Right hindlimb (tissue), 1 donor: Measurements from ENCODE around the gene IMMP1L.

Source experiments
- DNase-seq: peaks from one replicate; pipeline ENCODE4 v3.0.0-alpha.2; 2018

Gene IMMP1L

DNA sequence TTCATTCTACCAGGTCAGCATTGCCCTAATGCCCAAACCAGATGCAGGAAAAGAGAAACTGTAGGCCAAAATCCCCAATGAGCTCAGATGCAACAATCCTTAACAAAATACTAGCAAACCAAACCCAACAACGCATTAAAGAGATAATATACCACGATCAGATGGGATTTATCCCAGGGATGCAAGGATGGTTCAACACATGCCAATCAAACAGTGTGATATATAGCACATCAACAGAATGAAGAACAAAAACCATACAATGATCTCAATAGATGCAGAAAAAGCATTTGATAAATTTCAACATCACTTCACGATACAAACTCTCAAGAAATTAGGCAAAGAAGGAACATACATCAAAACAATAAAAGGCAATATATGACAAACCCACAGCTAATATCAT lies 45.0 kb downstream of the IMMP1L start:
- no peak for DNase-seq

DNA sequence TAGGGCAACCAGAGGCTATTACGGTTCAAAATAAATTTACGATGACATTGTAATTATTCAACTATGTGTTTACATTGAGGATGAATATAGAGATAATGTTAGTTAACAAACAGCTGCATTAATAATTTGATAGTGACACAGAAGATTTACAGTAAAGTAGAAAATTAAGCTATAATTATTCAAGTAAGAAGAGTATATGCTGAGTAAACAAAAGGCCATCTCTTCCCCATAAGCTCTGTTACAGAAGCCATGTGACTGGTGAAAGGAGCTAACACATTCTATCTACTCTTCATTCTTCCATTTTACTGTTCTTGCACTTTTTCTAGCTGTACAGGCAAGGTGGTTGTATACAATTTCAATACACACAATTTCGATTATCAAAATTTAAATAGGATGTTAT lies 54.2 kb downstream of the IMMP1L start:
- no peak for DNase-seq

DNA sequence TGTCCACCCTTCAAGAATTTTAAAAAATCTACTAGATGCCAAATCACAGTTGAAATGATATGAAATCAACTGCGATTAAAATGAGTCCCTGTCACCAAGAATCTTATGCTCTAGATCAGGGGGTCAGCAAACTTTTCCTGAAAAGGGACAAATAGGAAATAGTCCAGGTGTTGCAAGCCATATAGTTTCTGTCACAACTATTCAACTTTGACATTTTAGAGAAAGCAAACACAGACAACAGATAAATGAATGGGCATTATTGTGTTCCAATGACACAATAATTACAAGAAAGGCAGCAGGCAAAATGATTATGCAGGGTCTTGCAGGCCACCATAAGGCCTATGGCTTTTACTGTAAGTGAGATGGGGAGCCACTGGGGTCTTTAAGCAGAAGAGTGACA lies 58.6 kb downstream of the IMMP1L start:
- DNase-seq: no peak

DNA sequence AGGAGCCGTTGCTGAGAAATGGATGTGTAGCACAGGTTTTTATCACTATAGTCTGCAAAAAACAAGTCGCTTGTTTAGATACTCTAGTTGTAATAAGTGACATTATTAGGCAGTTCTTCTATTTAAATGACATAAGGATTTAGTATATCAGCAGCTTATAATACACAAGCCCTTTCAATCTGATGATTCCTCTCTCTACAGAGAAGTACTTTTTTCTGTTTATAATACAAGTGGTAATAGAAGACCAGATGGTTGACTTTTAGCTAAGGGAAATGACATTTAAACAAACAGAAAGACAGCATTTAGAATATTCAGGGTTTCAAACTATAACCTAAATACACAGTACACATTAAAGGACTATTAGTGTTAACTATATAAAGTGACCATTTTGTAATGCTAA lies 60.4 kb downstream of the IMMP1L start:
- no peak for DNase-seq

DNA sequence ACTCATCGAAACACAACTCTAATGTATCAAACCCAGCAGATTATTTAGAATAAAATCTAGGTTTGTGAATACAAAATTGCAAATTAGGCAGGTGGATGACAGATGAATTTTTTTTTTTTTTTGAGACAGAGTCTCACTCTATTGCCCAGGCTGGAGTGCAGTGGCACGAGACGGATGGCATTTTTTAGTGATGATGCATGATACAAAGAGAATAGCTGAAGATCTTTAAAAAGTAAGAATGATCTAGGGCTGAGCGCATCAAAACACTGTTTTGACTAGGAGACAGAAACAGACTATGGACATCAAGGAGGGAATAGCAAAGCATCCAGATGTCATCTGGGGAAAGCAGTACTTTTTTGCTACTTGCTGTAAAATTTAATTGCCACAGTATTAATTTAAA lies 63.8 kb downstream of the IMMP1L start:
- no peak for DNase-seq

DNA sequence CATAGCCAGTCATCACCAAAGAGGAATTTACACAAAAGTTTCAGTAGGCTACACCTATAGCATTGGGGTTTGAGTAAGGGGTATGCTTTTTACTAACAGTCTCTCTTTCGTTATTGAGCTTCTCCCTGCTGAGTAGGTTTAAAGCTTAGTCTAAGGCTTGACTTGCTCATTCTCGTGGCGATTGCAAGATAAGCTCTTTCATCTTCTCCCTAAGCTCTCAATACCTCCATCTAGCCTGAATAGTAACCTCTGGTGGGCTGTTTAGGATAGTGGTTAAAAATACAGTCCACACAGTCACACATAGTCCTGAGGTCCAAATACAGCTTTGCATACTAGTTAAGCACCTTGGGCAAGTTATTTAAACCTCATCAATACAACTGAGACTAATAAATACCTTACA lies 65.6 kb downstream of the IMMP1L start:
- no peak for DNase-seq

DNA sequence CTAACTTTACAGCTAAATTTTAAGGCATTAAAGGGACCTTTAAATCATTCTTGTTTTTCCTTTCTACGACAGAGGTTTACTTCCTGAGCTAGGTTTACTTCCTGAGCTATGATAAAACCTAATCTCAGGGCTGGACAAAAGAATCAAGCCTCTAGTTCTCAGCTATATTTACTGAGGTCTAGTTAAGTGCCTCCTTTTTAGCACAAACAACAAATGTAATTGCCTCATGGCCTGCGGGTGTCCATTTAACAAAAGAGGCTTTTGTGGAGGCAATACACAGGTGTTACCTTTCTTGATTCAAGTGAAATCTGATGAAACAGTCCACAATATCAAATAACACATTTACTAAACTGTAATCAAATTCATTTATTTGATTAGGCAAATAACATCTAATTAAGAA lies 67.3 kb downstream of the IMMP1L start:
- no peak for DNase-seq

DNA sequence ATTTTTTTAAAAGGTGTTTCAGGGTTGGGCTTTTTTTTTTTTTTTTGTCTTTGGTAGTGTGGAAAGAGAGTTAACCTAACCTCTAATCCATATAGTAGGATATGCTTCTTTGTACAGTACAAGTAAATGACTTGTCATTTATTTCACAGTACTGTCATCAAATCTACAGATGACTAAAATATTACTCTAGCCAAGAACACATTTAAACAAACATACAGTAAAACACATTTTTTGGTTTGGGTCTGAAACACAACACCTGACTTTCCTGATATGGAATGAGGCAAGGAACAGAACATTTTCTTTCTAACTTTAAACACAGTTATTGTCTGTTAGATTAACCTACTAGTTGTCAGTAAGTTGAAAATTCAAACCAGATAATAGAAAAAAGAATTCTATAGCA lies 68.1 kb downstream of the IMMP1L start:
- no peak for DNase-seq

DNA sequence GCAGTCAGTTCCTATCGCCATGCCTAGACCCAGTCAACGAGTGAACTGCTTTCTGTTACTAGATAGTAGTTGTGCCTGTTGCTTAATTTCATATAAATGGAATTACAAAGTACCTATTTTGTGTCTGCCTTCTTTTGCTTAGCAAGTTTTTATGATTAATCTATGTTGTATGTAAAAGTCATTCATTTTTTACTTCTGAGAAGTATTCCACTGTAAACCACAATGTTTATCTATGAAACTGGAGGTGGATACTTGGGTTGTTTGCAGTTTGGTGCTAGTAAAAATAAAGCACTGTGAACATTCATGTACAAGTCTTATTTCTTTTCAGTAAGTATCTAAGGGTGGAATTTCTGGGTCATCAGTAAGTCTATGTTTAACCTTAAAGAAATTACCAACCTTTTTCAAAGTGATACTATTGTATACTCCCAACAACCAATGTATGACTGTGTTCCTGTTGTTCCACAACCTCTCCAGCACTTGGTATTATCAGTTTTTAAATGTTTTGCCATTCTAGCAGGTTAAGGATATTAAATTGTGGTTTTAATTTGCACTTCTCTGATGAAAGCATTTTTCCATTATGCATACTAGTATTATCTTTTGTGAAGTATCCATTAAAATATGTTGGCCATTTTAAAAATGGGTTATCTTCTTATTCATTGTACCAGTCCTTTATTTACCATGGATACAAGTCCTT lies 71.5 kb downstream of the IMMP1L start:
- no peak for DNase-seq

DNA sequence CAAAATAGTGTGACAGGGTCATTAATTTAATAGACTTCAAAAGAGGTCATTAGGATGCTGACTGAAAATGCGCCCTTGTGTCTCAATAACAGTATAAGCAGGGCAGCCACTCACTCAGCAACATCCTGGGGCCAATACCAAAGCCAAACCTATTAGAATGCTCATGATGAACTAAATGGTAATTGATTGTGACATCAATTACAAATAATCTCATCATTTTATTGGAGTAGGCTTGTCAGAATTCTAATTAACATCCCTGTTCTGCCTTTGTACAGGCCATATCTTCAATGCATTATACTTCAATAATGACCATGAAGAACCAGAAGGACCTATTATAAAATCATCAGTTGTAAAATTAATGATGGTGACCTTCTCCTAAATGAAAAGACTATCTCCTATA lies 75.6 kb downstream of the IMMP1L start:
- DNase-seq: no peak

DNA sequence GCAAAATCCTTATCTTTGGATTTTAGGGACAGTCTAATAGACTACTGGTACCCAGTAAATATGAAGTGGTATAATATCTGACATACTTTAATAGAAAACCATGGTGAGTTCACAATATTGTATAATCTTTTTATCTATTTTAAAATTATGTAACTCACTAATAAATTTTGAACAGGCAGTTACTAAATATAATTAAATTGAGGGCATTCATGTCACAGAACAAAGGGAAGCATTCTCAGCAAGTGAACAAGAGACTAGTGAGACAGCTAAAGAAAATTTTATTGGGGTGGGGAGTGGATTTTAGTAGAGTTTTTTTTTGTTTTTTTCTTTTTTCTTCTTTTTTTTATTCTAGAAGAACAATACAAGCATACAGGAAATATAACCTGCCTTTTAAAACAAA lies 84.8 kb downstream of the IMMP1L start:
- no peak for DNase-seq

DNA sequence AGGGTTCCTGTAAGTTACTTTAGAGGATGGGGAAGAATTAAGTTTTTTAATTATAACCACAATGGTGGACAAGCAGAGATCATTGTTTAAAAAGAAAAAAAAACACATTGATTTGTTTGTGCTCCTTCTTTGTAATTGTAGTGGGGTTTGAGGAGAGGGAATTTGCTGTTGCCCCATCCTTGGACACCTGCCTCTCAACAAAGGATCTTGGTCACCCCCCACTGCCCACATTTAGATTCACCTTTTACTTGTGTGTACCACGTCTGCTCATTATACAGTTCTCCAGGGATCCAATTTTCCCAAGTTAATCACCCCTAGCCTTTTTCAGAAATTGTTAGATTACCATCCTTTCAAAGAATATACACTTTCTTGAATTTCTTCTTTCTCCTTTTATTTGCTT lies 86.7 kb downstream of the IMMP1L start:
- DNase-seq: no peak

DNA sequence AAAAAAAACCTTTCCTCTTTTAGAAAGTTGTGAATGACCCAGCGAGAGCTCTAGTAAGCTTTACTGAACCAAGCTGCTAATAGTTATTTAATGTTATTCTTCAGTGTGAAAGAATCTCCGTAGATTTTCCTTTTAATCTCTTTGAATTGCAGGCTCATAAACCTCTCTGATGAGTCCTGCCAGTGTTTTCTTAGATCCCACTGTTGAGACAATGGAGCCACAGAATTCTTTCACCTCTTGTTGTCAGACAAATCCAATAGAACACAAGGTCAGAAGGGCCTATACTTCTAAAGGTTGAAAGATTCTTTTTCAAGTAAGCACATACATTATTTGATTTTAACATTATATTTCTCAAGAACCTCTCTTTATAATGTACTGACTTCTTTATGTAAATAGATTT lies 87.6 kb downstream of the IMMP1L start:
- DNase-seq: no peak

DNA sequence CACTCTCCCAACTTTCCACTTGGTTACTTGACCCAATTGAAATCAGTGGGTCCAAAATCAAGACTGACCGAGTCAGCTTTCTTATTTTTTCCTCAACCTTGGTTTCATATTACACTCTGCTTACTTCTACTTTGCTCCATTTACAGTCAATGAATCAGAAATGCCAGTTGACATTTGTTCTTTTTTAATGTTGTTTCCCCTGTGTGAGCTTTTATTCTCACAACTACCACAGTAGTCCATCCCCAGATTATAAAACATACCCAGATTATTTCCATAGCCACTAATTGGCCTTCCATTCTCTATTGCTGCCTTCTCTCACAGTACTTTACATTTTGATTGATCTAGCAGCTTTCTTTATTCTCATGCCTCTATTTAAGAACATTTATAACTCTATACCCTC lies 89.8 kb downstream of the IMMP1L start:
- no peak for DNase-seq

DNA sequence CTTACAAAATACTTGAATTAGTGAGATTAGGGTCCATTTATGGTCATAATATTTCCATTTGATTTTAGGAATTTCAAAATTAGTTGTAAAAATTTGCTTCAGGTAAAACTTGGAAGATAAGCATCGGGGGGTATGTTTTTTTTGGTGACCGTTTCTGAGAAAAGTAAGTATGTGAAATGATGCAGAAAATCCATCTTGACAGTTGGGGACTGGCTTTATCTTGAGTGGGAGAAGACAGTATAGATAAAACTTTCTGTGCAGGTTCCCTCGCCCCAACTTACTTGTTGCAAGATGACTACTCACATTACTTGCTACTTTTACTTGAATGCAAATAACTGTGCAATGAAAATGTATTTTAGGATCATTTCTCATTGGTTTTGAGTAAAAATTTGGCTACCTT lies 90.3 kb downstream of the IMMP1L start:
- no peak for DNase-seq

DNA sequence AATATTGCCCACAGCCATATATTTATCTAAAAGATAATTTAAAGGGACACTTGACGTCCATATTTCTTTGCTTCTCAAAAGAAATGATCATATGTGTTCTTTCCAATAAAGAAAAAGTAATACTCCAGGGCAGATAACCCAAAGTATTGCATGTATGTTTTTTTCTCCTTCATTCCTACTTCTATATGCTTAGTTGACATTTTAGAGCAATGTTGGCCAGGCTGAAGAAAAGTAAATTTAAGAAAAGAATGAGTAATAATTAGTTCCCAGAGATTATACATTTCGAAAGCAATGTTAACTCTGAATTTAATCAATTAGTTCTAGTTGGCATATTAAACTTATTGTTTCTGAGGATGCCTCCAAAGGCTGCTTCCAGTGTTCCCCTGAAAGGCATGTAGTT lies 91.6 kb downstream of the IMMP1L start:
- no peak for DNase-seq

DNA sequence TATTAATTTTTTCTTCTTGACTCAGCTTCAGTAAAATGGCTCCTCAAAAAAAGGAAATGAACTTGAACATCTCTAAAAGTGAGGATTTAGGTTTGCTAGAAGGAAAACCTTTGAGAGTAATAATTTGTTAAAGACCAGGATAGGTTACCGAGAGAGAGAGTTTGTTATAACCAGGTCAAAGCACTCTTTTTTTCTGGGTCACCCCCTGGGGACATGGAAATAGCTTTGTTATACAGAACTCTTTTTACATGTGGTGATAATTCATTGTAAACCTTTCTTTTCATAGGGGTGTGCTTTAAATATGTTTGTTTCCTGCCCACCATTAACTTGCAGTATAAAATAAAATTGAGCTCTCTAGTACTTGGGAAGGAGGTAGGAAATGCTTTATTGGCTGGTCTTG lies 92.1 kb downstream of the IMMP1L start:
- no peak for DNase-seq

DNA sequence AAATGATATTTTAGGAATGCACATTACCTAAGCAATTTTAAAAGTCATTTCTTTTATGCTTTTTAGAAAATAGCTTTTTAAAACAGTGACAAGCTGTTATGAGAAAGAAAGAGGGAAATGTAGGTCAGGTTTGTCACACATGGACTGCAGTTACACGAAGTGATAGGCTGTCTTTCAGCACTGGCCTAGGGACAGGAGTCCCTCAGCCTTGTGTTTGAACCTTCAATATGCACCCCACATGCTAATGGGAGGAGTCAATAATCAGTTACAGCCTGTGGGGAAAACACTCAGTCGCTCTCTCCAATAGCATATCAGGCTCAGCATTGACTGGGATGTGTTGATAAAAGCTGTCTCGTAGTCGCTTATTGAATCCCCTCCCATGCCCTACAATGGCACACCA lies 94.0 kb downstream of the IMMP1L start:
- DNase-seq: no peak

DNA sequence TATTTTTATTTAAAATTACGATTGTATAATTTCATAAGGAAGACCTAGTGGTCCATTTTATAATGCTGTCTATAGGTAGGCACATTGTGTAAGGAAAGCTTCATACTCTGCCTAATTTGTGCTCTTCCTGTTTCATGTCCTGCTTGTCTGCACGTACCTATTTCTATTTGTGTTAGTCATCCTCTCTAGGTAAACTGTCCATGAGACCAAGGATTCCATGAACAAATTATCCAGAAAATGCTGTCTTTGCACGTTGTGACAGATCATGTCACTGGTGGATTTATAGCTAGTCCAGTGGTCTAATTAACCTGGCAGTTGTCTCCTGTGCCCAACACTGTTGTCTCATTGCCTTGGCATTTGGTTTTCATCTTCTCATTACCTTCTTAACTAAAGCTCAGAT lies 95.1 kb downstream of the IMMP1L start:
- no peak for DNase-seq

DNA sequence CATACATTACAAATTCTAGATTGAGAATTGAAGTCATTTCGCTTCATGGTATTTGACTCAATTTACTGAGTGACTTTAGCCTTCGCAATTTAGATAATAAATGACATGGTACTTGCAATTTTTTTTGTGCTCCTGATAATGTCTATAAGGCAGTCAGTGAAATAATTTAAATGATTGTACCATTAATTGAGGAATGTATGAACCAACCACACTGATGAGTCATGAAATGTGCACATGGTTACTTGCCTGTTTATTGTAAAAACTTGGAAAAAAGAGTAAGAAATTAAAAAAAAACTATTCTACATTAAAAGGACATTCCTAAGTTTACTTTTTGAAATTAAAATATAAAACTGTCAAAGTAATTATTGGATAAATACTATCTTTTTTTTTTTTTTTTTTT lies 96.5 kb downstream of the IMMP1L start:
- DNase-seq: no peak

DNA sequence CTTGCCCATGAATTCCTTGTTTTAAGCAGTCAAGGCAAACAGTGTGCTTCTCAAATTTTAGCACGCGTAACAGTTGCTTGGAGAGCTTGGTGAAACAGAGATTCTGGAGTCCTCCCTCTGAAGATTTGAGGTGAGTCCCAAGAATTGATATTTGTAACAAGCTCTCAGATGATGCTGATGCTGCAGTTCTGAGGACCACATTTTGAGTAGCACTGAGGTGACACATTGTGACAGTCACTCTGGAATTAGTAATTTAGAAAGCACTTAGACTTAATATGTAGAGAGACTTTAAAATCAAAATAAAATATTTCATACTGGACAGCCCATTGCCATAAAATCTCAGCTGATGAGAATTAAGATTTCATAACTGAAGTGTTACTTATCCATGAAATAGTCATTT lies 101.2 kb downstream of the IMMP1L start:
- no peak for DNase-seq

DNA sequence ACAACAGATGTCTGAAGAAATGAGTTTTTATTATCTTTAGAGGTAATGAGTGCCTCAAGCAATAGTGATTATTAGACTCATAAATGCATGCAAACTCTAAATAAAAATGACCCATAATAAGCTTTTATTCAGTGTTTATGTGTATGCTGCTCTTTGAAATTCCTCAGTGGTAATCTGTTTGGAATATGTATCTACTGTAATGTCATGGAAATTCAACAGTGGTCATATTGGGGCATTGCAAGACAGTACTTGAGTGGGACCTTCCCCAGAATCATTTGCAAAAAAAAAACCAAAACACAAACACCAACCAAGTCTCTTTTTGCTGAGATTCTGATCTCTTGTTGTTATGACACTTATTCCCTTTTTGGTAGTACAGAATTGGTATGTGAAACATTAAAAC lies 104.8 kb downstream of the IMMP1L start:
- DNase-seq: no peak

DNA sequence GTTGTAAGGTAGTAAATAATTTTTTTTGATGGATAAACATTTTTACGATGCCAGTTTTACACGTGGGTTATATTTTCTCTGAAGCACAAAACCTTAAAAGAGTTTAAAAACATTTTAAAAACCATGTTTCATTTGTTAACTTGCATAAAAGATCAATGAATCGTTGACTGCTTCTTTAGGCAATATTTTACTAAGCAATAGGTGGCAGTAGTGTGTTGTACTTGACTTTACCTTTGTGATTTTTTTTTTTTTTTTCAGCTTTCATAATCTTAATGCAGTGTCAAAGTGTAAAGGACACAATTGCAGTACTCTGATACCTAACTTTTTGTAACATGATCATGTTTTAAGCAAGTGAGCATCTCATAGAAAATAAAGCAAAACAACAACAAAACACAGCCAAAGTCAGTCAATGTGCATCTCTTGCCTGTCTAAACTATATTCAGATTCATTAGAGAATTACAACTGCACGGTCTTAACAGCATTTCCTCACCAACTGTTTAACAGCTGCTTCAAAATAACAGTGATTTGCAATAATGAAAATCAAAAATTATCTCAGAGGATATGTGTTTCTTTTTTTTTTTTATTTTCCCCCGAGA lies 112.1 kb downstream of the IMMP1L start:
- DNase-seq: no peak

DNA sequence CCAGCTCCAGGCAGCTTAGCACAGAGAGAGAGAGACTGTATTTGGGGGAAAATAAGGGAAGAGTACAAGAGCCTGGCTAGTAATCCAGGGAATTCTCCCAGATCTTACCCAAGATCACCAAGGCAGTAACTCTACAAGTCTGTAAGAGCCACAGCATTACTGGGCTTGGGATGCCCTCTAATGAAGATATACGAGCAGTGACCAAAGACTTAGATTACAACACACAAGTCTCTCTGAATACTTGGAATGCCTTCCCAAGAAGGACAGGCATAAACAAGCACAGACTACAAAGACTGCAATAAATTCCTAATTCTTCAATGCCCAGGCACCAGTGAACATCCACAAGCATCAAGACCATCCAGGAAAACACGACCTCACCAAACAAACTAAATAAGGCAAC lies 122.0 kb downstream of the IMMP1L start:
- no peak for DNase-seq

DNA sequence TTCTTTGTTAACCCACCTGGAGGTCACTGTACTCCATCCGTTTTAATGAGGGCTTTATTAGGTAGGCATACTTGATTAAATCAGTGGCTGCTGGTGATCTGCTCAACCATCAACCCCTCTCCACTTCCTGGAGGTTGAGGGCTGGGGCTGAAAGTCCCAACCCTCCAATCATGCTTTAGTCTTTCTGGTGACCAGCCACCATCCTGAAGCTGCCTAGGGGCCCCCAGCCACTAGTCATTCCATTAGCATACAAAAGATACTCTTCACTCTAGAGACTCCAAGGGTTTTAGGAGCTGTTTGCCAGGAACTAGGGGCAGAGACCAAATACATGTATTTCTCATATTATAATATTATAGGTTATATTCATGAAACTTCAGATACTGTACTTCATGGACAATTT lies 126.3 kb downstream of the IMMP1L start:
- no peak for DNase-seq
